Dermis microvascular lymphatic vessel endothelial cell (primary cell): ENCODE results near the gene KCNK3. TPM values are rescaled to one million over a fixed set of nuclear protein-coding genes. Genes with fewer than 3 reads are reported as not detected.
"Not testable (repeated sequence)": the region's sequence is repeated elsewhere in the genome, so short reads cannot be mapped to it uniquely, and the experiment has no call there.

ENCODE experiments used
- DNase-seq, 2 donors: peaks; one replicate each; pipeline versions ENCODE4 v3.0.0 to v3.0.0-alpha.2; 2010; ENCODE audit warnings: low read depth in 2 of 2
- total RNA-seq: library from RNA; depleted of rRNA; stranded (reverse); fragments of >200 nt; gene quantifications from 2 replicates; pipeline ENCODE4 v1.2.1, GENCODE V29; 2014

The KCNK3 gene
- total RNA-seq = not detected in 2 replicates

DNA sequence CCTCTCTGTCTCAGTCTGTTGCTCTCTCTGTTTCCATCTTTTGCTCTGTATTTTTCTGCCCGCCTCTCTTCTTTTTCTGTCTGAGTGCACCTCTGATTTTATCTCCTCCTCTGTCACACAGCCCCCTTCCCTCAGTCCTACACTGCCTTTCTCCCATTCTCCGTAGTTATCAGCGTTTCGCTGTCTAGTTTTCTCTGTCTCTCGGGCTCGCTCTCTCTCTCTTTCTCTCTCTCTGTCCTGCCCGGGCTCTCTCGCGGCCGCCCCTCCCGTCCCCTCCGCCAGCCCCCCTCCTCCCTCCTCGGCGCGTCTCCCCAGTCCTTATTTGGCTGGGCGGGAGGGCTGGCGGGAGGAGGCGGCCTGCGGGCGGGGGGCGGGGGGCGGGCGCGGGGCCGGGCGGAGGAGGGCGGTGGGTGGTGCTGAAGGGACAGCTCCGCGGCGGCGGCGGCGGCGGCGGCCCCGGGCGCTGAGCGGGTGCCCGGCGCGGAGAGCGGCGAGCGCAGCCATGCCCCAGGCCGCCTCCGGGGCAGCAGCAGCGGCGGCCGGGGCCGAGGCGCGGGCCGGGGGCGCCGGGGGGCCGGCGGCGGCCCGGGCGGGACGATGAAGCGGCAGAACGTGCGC, at the start of gene KCNK3:
TSS of gene KCNK3 (plus strand) at position 444 of the 618 bp plus-strand sequence. CDS start at position 598, 154 bp downstream.
- peak in 1 of 2 donors; percentile 54 for DNase-seq

DNA sequence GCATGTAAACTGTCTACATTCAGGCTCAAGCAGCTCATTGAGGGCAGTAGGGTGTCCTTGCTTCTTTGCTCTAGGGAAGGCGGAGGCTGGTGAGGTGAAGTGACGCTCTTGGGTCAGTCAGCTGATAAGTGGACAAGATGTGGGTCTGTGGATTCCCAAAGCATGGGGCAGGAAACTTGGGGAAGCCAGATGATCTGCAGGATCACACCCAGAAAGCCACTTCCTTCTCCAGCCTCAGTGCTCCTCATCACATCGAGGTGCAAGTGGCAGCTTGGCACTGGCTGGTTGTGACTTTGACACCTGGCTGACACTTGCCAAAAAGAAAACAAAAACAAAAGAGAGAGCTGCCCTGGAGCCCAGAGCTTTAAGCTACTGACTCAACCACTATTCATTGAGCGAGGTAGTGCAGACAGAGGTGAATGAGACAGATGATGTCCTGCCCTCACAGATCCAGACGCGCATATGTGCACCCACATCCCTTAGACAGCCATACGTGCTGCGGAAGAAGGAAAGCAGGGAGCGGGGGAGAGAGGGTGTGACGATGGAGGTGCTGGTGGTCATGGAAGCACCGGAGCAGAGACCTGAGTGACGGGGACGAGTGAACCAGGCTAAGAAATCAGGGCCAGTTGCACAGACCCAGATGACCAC, 48.2 kb upstream of the KCNK3 start:
- DNase-seq = no peak

- no peak for DNase-seq
Observed at GRCh38 chr2:26645762-26646161, 46.8 kb upstream of the KCNK3 start.

GRCh38 chr2:26646986-26647672, 45.4 kb upstream of the KCNK3 start:
- no peak for DNase-seq

- no peak for DNase-seq
Observed at GRCh38 chr2:26647981-26648380, 44.5 kb upstream of the KCNK3 start.

GRCh38 chr2:26648516-26648915, 44.0 kb upstream of the KCNK3 start:
- DNase-seq = no peak

- DNase-seq = no peak
Observed at GRCh38 chr2:26649322-26649721, 43.2 kb upstream of the KCNK3 start.

DNA sequence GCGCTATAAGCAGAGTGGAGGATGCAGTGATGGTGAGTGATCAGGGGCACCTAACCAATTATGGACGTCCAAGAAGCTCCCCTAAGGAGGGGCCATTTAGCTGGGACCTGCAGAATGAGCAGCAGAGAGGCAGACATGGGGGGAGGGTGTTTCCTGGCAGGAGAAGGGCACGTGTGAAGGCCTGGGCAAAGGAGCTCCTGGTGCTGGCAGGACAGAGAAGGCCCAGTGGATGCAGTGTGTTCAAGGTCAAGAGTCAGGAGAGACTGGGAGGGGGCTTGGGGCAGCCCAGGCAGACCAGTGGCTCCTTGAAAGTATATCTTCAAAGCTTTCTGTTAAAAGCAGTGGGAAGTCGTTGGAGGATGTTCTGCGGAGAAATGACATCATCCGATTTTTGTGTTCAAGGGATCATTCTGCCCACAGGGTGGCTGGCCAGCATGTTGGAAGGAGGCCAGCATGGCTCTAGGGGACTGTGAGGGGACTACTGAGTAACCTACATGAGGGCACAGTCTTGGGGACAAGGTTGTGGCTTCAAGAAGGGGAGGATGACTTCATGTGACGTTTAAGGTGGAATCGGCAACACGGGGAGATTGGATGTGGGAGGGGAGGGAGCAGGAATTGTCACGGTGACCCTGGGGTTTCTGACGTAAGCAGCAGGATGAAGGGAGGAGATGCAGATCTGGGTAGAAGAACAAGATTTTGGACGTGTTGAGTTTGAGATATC, 42.4 kb upstream of the KCNK3 start:
- no peak for DNase-seq

- DNase-seq = no peak
Observed at GRCh38 chr2:26650713-26651469, 41.6 kb upstream of the KCNK3 start.

DNA sequence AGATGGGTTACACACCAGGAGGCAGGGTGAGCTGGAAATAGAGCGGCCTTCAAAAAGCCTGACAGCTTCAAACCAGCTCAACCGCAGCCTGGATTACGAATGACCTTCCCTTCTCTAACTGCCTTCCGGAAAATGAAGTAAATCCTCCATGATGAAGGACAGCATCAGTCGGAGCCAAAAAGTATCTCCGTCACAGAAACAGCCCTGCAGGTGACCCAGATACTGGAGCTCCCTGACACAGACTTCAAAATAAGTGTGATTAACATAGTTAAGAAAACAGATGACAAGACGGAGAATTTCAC, 41.1 kb upstream of the KCNK3 start:
- DNase-seq = no peak

- DNase-seq = no peak
Observed at GRCh38 chr2:26651799-26652198, 40.7 kb upstream of the KCNK3 start.

GRCh38 chr2:26652361-26653041, 40.0 kb upstream of the KCNK3 start:
- DNase-seq = no peak

DNA sequence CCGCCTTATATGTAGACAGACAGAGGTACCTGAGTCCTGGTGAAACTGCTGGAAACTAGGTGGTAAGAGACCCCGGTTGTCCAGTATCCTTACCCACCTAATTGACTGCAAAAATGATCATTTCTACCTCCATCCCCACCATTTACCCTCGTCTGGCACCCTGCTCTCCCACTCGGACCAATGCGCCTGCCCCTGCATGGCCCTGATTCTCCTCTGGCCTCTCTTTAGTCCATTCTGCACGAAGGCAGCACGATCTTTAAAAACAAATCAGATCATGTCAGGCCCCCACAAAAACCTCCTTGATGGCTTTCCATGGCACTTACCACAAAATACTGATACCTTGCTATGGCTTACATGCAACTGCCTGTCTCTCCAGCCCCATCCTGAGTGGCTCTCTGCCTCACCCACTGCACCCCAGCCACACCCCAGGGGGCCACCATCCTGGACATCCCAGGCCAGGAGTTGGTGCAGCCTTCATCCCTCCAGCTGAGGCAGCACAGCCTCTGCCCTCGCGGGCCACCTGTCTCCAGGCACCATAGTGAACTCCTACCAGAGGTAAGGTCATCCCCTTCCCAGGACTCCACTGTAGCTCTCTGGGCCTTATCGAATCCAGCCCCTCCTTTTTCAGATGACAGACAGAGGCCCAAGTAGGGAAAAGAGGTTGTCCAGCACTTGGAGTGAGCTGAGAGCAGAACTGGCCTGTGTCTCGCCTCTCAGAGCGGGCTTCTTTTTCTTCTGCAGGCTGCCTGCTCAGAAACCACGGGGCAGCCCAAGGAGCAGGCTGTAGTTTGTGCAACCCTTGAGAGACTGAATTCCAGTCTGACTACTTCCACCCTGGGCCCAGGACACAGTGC, 39.1 kb upstream of the KCNK3 start:
- no peak for DNase-seq

- no peak for DNase-seq
Observed at GRCh38 chr2:26654061-26654340, 38.5 kb upstream of the KCNK3 start.

DNA sequence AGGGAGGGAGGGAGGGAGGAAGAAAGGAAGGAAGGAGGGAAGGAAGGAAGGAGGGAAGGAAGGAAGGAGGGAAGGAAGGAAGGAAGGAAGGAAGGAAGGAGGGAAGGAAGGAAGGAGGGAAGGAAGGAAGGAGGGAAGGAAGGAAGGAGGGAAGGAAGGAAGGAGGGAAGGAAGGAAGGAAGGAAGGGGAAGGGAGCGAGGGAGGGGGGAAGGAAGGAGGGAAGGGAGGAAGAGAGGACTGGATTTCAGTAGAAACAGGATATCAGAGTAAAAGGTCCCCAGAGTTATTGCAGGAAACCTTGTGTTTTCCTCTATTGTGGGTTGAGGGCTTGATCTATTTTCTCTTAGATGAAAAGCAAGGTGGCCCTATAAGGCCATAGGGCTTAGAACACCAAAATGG, 37.4 kb upstream of the KCNK3 start:
- DNase-seq = not testable (repeated sequence)

DNA sequence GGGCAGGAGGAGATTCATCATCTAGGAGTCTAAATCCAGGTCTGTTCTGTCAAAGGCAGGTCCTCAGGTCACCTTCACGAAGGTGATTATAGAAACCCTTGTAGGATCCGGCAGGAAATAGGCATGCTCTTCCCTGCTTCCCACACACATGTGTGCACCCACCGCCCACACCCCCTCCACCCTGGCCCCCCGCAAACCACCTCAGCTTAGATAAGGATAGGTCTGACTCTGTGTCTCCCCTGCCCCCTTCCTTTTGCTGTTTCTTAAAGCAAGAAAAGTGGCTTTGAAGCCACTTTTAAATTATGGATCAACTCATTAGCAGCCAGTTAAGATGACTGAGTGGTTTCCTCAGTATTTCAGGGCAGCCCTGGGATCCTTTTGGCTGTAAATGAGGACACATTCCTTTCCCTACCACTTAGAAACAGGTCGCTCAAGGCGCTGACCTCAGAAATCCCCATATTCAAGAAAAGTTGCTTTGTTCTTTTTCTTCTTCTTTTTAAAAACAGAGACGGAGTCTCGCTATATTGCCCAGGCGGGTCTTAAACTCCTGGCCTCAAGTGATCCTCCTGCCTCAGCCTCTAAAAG, 36.8 kb upstream of the KCNK3 start:
- no peak for DNase-seq

GRCh38 chr2:26657265-26657664, 35.3 kb upstream of the KCNK3 start:
- no peak for DNase-seq

- no peak for DNase-seq
Observed at GRCh38 chr2:26658691-26659346, 33.7 kb upstream of the KCNK3 start.

DNA sequence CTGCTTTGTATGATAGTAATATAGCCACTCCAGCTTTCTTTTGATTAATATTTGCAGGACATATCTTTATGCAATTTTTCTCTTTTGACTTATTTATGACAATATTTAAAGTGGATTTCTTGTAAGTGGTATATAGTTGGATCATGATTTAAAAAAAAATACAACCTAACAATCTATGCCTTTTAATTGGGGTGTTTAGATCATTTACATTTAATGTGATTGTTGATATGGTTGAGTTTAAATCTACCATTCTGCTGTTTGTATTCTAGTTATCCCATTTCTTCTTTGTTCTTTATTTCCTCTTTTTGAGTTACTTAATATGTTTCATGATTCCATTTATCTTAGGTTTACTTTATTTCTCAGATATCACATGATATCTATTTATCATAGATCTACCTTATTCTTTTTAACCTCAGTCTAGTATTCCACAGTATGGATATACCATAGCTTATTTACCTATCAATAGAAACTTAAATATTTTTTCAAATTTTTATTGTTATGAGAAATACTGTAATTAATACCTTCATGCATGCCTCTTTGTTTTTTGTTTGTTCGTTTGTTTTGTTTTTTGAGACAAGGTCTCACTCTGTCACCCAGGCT, 32.1 kb upstream of the KCNK3 start:
- DNase-seq = no peak
